ENCODE results near the gene KIF13A.
"Not testable (repeated sequence)": the region's sequence is repeated elsewhere in the genome, so short reads cannot be mapped to it uniquely, and the experiment has no call there.

KIF13A gene

GRCh38 chr6:17889777-17890176, 97.7 kb downstream of the KIF13A start:
- not testable (repeated sequence) for H3K27me3 ChIP-seq (ENCODE audit: control insufficient read depth in 1 of 2, insufficient read depth in 2 of 2, low read length in 2 of 2); H3K9ac ChIP-seq (ENCODE audit: low read length); H3K36me3 ChIP-seq (ENCODE audit: insufficient read depth, low read length)

DNA sequence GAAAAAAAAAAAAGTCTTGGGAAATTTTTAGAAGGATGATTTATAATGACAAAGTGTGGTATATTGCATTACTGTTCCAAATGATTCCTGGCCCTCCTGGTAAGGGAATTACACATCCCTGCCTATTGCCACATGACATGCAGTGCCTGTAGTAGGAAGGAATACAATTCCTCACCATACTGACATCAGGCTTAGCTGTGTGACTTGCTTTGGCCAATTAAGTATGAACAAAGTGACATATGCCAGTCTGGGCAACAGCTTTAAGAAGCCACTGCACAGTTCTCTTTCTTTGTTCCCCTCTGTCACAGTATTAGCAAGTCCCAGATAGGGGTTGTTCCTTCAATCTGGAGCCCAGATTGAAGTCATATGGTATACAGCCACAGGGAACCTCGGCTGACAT, 100.5 kb downstream of the KIF13A start:
- H3K36me3 ChIP-seq (ENCODE audit: insufficient read depth, low read length): no peaks in the 10 kb centered on the region
- no peaks in the 10 kb centered on the region for H3K9me3 ChIP-seq (ENCODE audit: low read length)
- no peak overlapping the region for H3K9ac ChIP-seq (ENCODE audit: low read length)
- H3K27ac ChIP-seq (ENCODE audit: low read depth, low read length): no peak overlapping the region
- H3K4me1 ChIP-seq (ENCODE audit: insufficient read depth, low read length): no peaks in the 10 kb centered on the region
- H3K4me3 ChIP-seq (ENCODE audit: low read depth in 1 of 2, low read length in 2 of 2): no peak overlapping the region
- H3K27me3 ChIP-seq (ENCODE audit: control insufficient read depth in 1 of 2, insufficient read depth in 2 of 2, low read length in 2 of 2): no peaks in the 10 kb centered on the region

More at GRCh38 chr6:17889777-17890176, 97.7 kb downstream of the KIF13A start:
- not testable (repeated sequence) for H3K4me3 ChIP-seq (ENCODE audit: low read depth in 1 of 2, low read length in 2 of 2); H3K4me1 ChIP-seq (ENCODE audit: insufficient read depth, low read length); H3K9me3 ChIP-seq (ENCODE audit: low read length); H3K27ac ChIP-seq (ENCODE audit: low read depth, low read length)

- Histone ChIP-seq H3K4me3 (ENCODE audit: low read depth in 1 of 2, low read length in 2 of 2) (no peak overlapping the region), H3K4me1 (ENCODE audit: insufficient read depth, low read length) (no peaks in the 10 kb centered on the region), H3K9ac (ENCODE audit: low read length) (no peak overlapping the region), H3K27me3 (ENCODE audit: control insufficient read depth in 1 of 2, insufficient read depth in 2 of 2, low read length in 2 of 2) (no peaks in the 10 kb centered on the region), H3K27ac (ENCODE audit: low read depth, low read length) (no peak overlapping the region), H3K9me3 (ENCODE audit: low read length) (no peaks in the 10 kb centered on the region), H3K36me3 (ENCODE audit: insufficient read depth, low read length) (no peaks in the 10 kb centered on the region)
Measured at GRCh38 chr6:17885889-17886576, 101.4 kb downstream of the KIF13A start.

GRCh38 chr6:17884498-17885478, 102.6 kb downstream of the KIF13A start:
- Histone ChIP-seq H3K4me1 (ENCODE audit: insufficient read depth, low read length) (peaks cover 2% of the 10 kb centered on the region), H3K36me3 (ENCODE audit: insufficient read depth, low read length) (no peaks in the 10 kb centered on the region), H3K27ac (ENCODE audit: low read depth, low read length) (no peak overlapping the region), H3K4me3 (ENCODE audit: low read depth in 1 of 2, low read length in 2 of 2) (no peak overlapping the region), H3K27me3 (ENCODE audit: control insufficient read depth in 1 of 2, insufficient read depth in 2 of 2, low read length in 2 of 2) (no peaks in the 10 kb centered on the region), H3K9me3 (ENCODE audit: low read length) (no peaks in the 10 kb centered on the region), H3K9ac (ENCODE audit: low read length) (no peak overlapping the region)

- Histone ChIP-seq H3K27ac (ENCODE audit: low read depth, low read length) (no peak overlapping the region), H3K9ac (ENCODE audit: low read length) (no peak overlapping the region), H3K4me1 (ENCODE audit: insufficient read depth, low read length) (peaks cover 11% of the 10 kb centered on the region), H3K4me3 (ENCODE audit: low read depth in 1 of 2, low read length in 2 of 2) (no peak overlapping the region), H3K27me3 (ENCODE audit: control insufficient read depth in 1 of 2, insufficient read depth in 2 of 2, low read length in 2 of 2) (no peaks in the 10 kb centered on the region), H3K9me3 (ENCODE audit: low read length) (no peaks in the 10 kb centered on the region), H3K36me3 (ENCODE audit: insufficient read depth, low read length) (no peaks in the 10 kb centered on the region)
Measured at GRCh38 chr6:17883665-17884497, 103.6 kb downstream of the KIF13A start.

- peaks cover 36% of the 10 kb centered on the region for H3K4me1 ChIP-seq (ENCODE audit: insufficient read depth, low read length)
- H3K9ac ChIP-seq (ENCODE audit: low read length): no peak overlapping the region
- H3K27ac ChIP-seq (ENCODE audit: low read depth, low read length): no peak overlapping the region
- no peak overlapping the region for H3K4me3 ChIP-seq (ENCODE audit: low read depth in 1 of 2, low read length in 2 of 2)
- H3K9me3 ChIP-seq (ENCODE audit: low read length): no peaks in the 10 kb centered on the region
- H3K27me3 ChIP-seq (ENCODE audit: control insufficient read depth in 1 of 2, insufficient read depth in 2 of 2, low read length in 2 of 2): no peaks in the 10 kb centered on the region
- H3K36me3 ChIP-seq (ENCODE audit: insufficient read depth, low read length): no peaks in the 10 kb centered on the region
Measured at GRCh38 chr6:17881085-17881858, 106.2 kb downstream of the KIF13A start.

GRCh38 chr6:17879184-17879583, 108.3 kb downstream of the KIF13A start:
- Histone ChIP-seq H3K4me1 (ENCODE audit: insufficient read depth, low read length) (peaks cover 39% of the 10 kb centered on the region), H3K4me3 (ENCODE audit: low read depth in 1 of 2, low read length in 2 of 2) (no peak overlapping the region), H3K27ac (ENCODE audit: low read depth, low read length) (no peak overlapping the region), H3K9me3 (ENCODE audit: low read length) (no peaks in the 10 kb centered on the region), H3K36me3 (ENCODE audit: insufficient read depth, low read length) (no peaks in the 10 kb centered on the region), H3K9ac (ENCODE audit: low read length) (no peak overlapping the region), H3K27me3 (ENCODE audit: control insufficient read depth in 1 of 2, insufficient read depth in 2 of 2, low read length in 2 of 2) (no peaks in the 10 kb centered on the region)

DNA sequence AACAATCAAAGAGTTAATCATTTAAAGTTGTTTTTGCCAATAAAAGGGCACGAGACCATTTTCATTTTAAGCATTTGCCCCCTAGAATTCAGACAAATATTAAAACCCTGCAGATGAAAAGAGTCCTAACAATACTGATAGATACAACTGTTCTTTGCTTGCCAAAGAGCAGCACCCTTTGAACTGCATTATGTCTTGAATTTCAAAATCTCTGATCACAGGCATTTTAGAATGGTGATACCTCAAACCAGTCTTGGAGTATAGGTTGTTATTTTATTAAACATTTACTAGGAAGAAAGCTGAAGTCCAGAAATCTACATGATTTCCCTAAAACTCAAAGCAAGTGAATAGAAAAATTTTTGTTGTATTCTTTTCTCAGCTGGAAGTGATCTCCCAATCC, 108.7 kb downstream of the KIF13A start:
- Histone ChIP-seq H3K4me3 (ENCODE audit: low read depth in 1 of 2, low read length in 2 of 2) (no peak overlapping the region), H3K27me3 (ENCODE audit: control insufficient read depth in 1 of 2, insufficient read depth in 2 of 2, low read length in 2 of 2) (no peaks in the 10 kb centered on the region), H3K9me3 (ENCODE audit: low read length) (no peaks in the 10 kb centered on the region), H3K27ac (ENCODE audit: low read depth, low read length) (no peak overlapping the region), H3K4me1 (ENCODE audit: insufficient read depth, low read length) (peaks cover 39% of the 10 kb centered on the region), H3K9ac (ENCODE audit: low read length) (no peak overlapping the region), H3K36me3 (ENCODE audit: insufficient read depth, low read length) (no peaks in the 10 kb centered on the region)

DNA sequence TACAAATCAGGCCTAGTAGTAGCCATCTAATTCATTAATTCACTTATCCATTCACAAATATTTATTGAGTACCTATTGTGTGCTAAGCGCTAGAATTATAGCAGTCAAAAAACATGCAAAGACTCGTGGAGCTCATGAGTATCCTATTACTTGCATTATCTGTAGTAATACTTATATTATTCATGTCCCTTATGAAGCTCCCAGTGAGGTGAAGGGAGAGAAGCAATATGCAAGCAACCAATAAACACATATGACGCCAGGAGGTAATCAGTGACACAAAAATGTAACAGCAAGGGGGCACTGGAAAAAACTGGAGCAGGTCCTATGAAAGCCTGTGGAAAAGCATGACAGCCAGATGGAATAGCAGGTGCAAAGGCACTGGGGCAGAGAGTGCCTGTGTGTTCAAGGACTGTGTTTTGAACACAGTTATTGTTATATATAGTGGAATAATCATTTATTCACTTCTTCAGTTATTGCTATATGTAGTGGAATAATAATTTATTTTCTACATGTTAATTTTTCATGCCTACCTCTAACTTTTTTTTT, 109.5 kb downstream of the KIF13A start:
- no peak overlapping the region for H3K27ac ChIP-seq (ENCODE audit: low read depth, low read length)
- H3K36me3 ChIP-seq (ENCODE audit: insufficient read depth, low read length): no peaks in the 10 kb centered on the region
- no peaks in the 10 kb centered on the region for H3K9me3 ChIP-seq (ENCODE audit: low read length)
- H3K4me1 ChIP-seq (ENCODE audit: insufficient read depth, low read length): peaks cover 39% of the 10 kb centered on the region
- no peak overlapping the region for H3K4me3 ChIP-seq (ENCODE audit: low read depth in 1 of 2, low read length in 2 of 2)
- no peaks in the 10 kb centered on the region for H3K27me3 ChIP-seq (ENCODE audit: control insufficient read depth in 1 of 2, insufficient read depth in 2 of 2, low read length in 2 of 2)
- no peak overlapping the region for H3K9ac ChIP-seq (ENCODE audit: low read length)

GRCh38 chr6:17877196-17877894, 110.1 kb downstream of the KIF13A start:
- Histone ChIP-seq H3K36me3 (ENCODE audit: insufficient read depth, low read length) (no peaks in the 10 kb centered on the region), H3K4me1 (ENCODE audit: insufficient read depth, low read length) (peaks cover 41% of the 10 kb centered on the region), H3K4me3 (ENCODE audit: low read depth in 1 of 2, low read length in 2 of 2) (no peak overlapping the region), H3K9ac (ENCODE audit: low read length) (no peak overlapping the region), H3K9me3 (ENCODE audit: low read length) (no peaks in the 10 kb centered on the region), H3K27me3 (ENCODE audit: control insufficient read depth in 1 of 2, insufficient read depth in 2 of 2, low read length in 2 of 2) (no peaks in the 10 kb centered on the region), H3K27ac (ENCODE audit: low read depth, low read length) (no peak overlapping the region)
